ENCODE data around the gene CD180.

- TF ChIP-seq POLR2AphosphoS5 (IDR thresholded peaks at IDR 0.05; ENCODE audit: low read depth, low read length) (no peak), TAF1 (IDR thresholded peaks at IDR 0.05; ENCODE audit: borderline replicate concordance, insufficient read depth, low read length) (no peak)
These were observed 7.6 kb downstream of the CD180 start for GRCh38 chr5:67189079-67189354.
